HUES6 (cell line): Measurements from ENCODE around the gene BCAP29.

ENCODE experiments used
- H3K27ac ChIP-seq: 2 replicates; pipeline ENCODE4 v1.7.0; 2013; ENCODE audit warnings: low read depth, mild to moderate bottlenecking, low read length, inconsistent platforms
- H3K27me3 ChIP-seq: 2 replicates; pipeline ENCODE4 v1.6.1; 2013; ENCODE audit warnings: low read length; ENCODE audit not compliant: control insufficient read depth, insufficient read depth
- H3K36me3 ChIP-seq: 2 replicates; pipeline ENCODE4 v1.6.1; 2013; ENCODE audit warnings: low read length; ENCODE audit not compliant: control insufficient read depth, insufficient read depth
- H3K4me1 ChIP-seq: 2 replicates; pipeline ENCODE4 v1.6.1; 2013; ENCODE audit warnings: low read length; ENCODE audit not compliant: control insufficient read depth, insufficient read depth
- H3K4me3 ChIP-seq: 2 replicates; pipeline ENCODE4 v1.5.1; 2013; ENCODE audit warnings: low read depth, low read length
- H3K9ac ChIP-seq: one replicate; pipeline ENCODE4 v1.6.1; 2013; ENCODE audit warnings: mild to moderate bottlenecking, low read length
- H3K9me3 ChIP-seq: 2 replicates; pipeline ENCODE4 v1.6.1; 2013; ENCODE audit warnings: low read depth, low read length; ENCODE audit not compliant: control insufficient read depth, insufficient read depth

The BCAP29 gene

DNA sequence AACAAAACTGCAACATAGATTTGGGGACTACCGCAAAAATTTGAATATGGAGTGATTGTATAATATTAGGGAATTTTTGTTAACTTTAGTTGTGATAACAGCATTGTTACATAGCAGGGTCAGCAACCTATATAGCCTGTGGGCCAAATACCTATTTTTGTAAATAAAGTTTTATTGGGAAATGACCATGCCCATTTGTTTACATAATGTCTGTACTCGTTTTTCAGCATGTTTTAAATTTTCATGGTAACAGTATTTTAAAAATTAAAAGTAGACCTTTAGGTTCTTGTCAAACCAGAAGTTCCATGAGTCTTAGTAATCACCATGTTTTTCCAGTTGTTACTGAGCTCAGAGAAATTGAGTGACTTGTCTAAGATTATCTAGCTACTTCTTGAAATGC lies 4.7 kb downstream of the BCAP29 start:
- Histone ChIP-seq H3K27me3 (no peaks in the 10 kb centered on the region), H3K4me1 (no peaks in the 10 kb centered on the region), H3K4me3 (no peak overlapping the region), H3K9me3 (peaks cover 7% of the 10 kb centered on the region; the same call in 1 of the 2 replicates), H3K27ac (no peak overlapping the region), H3K9ac (no peak overlapping the region), H3K36me3 (peaks cover 10% of the 10 kb centered on the region)

DNA sequence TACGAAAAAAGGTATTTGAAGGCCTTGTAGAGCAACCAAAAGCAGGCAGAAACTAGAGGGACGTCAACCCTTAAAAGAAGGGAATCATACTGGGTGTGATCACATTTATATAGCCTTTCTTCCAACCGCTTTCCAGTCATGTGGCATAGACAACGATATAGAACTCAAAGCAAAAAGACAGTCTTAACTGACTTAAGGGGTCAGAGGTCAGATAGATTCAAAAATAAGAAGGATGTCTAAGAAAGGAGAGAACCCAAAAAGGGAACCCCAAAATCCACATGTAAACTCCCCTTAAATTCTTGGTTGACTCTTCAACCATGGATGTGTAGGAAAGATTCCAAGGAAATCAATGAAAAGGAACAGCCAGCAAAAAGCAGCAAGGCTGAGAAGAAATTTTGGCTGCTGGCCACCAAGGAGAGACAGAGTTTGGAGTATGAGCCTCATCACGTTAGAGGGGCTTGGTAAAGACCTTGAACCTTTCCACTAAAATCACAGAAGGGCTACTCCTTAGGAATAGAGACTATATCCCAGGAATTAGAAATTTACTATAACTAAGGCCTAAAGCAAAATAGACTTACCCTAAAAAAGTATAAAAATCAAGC lies 8.6 kb downstream of the BCAP29 start:
- no peaks in the 10 kb centered on the region for H3K27me3 ChIP-seq
- H3K9me3 ChIP-seq = peaks cover 7% of the 10 kb centered on the region; the same call in 1 of the 2 replicates
- H3K36me3 ChIP-seq = peaks cover 10% of the 10 kb centered on the region
- H3K4me1 ChIP-seq = no peaks in the 10 kb centered on the region
- H3K9ac ChIP-seq = no peak overlapping the region
- H3K27ac ChIP-seq = no peak overlapping the region
- no peak overlapping the region for H3K4me3 ChIP-seq

DNA sequence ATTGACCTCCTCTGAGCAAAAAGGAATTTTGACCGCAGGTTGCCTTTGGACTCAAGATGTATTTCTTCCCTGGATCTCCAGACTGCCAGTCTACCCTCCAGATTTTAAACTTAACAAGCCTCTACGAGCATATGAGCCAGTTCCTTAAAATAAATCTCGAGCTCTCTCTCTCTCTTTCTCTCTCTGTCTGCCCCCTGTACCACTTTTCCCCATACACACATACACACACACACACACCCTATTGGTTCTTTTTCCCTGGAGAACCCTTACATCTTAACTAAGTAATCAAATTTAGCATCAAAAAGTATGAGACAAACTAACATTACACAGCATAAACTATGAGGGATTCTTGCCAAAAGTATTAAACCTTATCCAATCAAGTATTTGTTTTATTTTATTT lies 11.4 kb downstream of the BCAP29 start:
- Histone ChIP-seq H3K27me3 (no peaks in the 10 kb centered on the region), H3K27ac (no peak overlapping the region), H3K36me3 (peaks cover 9% of the 10 kb centered on the region), H3K4me1 (no peaks in the 10 kb centered on the region), H3K9ac (no peak overlapping the region), H3K4me3 (no peak overlapping the region), H3K9me3 (peaks cover 7% of the 10 kb centered on the region; the same call in 1 of the 2 replicates)

DNA sequence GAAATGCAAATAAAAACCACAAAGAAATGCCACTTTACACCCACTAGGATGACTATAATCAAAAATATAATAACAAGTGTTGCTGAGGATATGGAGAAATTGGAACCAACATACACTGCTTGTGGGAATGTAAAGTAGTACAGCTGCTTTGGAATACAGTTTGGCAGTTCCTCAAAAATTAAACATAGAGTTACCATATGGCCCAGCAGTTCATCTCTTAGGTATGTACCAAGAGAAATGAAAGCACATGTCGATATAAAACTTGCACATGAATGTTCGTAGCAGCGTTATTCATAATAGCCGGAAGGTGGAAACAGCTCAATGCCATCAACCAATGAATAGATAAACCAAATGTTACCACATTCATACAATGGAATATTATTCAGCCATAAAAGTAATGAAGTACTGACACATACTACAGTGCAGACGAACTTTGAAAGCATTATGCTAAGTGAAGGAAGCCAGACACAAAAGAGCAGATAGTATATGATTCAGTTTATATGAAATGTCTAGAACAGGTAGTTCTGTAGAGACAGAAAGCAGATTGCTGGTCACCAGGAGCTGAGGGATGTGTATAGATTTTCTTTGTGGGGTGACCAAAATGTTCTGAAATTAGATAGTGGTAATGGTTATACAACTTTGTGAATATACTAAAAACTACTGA lies 12.4 kb downstream of the BCAP29 start:
- H3K9ac ChIP-seq = no peak overlapping the region
- H3K27me3 ChIP-seq = no peaks in the 10 kb centered on the region
- no peak overlapping the region for H3K27ac ChIP-seq
- H3K9me3 ChIP-seq = peaks cover 7% of the 10 kb centered on the region; the same call in 1 of the 2 replicates
- H3K36me3 ChIP-seq = peaks cover 5% of the 10 kb centered on the region; the same call in 1 of the 2 replicates
- no peak overlapping the region for H3K4me3 ChIP-seq
- no peaks in the 10 kb centered on the region; the same call in 1 of the 2 replicates for H3K4me1 ChIP-seq

DNA sequence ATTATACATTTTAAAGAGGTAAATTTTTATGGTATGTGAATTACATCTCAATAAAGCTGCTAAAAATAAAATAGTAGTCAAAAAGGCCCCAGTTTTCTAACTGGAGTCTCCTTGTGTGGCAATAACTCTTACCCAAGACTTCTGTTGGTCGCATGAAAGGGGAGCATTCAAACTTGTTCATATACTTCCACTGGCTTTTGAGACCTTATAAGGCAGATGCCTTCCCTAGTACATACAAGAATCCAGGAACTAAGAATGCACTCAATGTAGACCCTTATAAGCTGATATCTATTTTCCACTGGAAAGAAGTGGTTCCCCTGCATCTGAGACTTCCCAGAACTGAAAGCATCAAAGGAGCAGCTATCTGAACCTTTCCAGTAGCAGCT lies 13.0 kb downstream of the BCAP29 start:
- Histone ChIP-seq H3K9me3 (peaks cover 7% of the 10 kb centered on the region; the same call in 1 of the 2 replicates), H3K9ac (no peak overlapping the region), H3K27me3 (no peaks in the 10 kb centered on the region), H3K4me1 (no peaks in the 10 kb centered on the region; the same call in 1 of the 2 replicates), H3K4me3 (no peak overlapping the region), H3K27ac (no peak overlapping the region), H3K36me3 (peaks cover 5% of the 10 kb centered on the region; the same call in 1 of the 2 replicates)

DNA sequence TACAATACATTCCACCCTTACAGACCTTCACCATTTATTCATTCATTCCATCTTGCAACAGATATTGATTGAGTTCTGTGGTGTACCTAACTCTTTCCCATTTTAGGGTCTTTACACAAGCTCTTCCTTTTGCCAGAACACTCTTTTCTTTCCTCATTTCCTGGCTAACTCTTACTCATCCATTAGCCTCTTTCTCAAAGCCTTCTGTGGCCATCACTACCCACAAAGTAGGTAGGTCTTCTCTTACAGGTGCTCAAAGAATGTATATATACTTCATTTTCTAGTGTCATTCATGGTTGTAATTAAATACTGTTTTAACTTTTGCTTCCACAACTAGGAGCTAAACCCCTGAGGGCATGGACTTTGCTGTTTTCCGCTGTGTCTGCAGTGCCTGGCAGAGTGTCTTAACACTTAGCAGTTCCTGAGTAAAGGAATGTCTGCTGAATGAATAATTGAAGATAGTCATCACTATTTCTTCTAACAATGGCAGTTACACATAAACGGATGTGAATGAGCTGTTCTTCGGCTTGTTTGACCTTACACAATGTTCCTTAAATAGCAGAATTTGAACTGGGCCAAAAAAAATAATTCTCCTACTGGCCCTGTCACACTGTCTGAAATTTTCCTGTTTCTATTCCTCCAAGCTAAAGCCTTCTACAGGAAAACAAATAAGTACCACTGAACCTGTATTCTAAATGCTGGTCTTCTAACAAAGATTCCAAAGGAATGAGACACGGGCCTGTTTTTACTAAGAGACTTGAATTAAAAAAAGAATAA lies 15.1 kb downstream of the BCAP29 start:
- Histone ChIP-seq H3K4me3 (no peak overlapping the region), H3K27ac (no peak overlapping the region)

DNA sequence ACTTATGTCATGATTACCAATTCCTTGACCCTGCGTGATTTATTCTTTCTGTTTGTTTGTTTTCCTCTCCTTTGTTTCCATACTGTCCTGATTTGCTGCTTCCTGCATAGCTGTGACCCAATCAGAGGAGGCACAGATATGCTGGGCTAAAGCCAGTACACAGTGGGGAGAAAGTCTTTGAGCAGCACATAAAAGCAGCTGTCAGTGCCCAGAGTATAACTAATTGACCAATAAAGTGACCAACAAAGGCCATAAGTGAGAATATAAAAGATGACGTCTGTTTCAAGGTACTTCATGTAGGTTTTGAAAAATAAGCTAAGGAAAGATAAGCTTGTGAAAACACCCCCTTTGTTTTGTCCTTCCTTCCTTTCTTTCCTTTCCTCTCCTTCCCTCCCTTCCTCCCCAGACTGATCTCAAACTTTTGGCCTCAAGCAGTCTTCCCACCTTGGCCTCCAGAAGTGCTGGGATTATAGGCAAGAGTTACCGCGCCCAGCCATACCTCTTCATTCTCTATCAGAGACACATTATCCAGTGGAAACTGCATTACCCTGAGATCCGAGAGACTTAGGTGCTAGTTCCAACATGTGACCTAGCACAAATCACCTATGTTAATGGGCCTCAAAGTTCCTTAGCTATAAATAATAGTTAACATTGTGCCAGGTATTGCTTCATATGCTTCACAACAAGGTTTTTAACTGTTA lies 17.0 kb downstream of the BCAP29 start:
- H3K27me3 ChIP-seq = no peaks in the 10 kb centered on the region
- H3K4me1 ChIP-seq = no peaks in the 10 kb centered on the region; the same call in 1 of the 2 replicates
- H3K4me3 ChIP-seq = no peak overlapping the region
- H3K9ac ChIP-seq = no peak overlapping the region
- no peaks in the 10 kb centered on the region for H3K9me3 ChIP-seq
- H3K36me3 ChIP-seq = peaks cover 5% of the 10 kb centered on the region; the same call in 1 of the 2 replicates
- no peak overlapping the region for H3K27ac ChIP-seq

More for the DNA sequence above, 15.1 kb downstream of the BCAP29 start:
- Histone ChIP-seq H3K9ac (no peak overlapping the region), H3K4me1 (no peaks in the 10 kb centered on the region; the same call in 1 of the 2 replicates), H3K27me3 (no peaks in the 10 kb centered on the region), H3K9me3 (no peaks in the 10 kb centered on the region), H3K36me3 (peaks cover 5% of the 10 kb centered on the region; the same call in 1 of the 2 replicates)

DNA sequence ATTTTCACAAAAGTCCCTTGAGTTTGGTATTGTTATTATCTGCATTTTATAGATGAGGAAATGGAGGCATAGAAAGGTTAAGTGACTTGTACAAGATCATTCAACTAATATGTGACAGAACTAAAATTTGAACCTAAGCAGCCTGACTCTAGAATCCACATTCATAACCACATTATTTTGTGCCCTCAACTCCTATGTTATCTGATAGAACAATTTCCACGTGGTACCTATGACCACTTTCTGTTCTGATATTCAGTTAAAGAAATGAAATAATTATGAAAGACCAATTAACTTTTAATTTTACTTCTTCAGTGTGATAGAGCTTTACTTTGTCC lies 17.5 kb downstream of the BCAP29 start:
- Histone ChIP-seq H3K9ac (no peak overlapping the region), H3K4me1 (no peaks in the 10 kb centered on the region; the same call in 1 of the 2 replicates), H3K27me3 (no peaks in the 10 kb centered on the region), H3K9me3 (no peaks in the 10 kb centered on the region), H3K27ac (no peak overlapping the region), H3K4me3 (no peak overlapping the region), H3K36me3 (peaks cover 5% of the 10 kb centered on the region; the same call in 1 of the 2 replicates)

DNA sequence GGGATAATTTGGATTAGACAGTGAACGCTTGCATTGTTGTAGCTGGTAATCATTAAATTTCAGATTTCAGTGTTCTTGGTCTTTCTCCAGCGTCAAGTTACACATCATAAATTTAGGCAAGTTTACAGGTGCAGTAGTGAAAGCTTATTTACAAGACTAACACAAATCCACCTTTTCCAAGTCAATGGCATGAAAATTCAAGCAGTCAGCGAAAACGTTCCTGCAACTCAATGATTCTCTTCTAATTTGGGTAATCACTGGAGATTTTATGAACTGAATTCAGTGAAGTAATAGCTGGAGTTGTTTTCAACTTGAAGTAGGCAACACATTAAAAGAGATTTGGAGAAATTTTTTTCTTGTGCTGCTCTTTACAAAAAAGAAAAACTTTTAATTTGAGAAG lies 17.9 kb downstream of the BCAP29 start:
- H3K36me3 ChIP-seq = peaks cover 5% of the 10 kb centered on the region; the same call in 1 of the 2 replicates
- no peak overlapping the region for H3K9ac ChIP-seq
- H3K4me1 ChIP-seq = no peaks in the 10 kb centered on the region; the same call in 1 of the 2 replicates

DNA sequence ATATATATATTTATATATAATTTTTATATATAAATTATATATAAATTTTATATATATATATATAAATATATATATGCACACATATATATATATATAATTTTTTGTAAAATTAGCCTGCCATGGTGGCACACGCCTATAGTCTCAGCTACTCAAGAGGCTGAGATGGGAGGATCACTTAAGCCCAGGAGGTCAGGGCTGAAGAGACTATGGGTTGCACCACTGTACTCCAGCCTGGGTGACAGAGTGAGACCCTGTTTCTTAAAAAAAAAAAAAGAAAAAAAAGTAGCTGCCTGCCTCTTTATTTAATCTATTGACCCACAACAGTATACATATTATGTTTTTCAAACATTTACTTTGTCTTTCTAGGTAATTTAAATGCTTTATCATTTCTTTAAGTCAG lies 19.2 kb downstream of the BCAP29 start:
- Histone ChIP-seq H3K9ac (no peak overlapping the region), H3K9me3 (no peaks in the 10 kb centered on the region), H3K4me1 (no peaks in the 10 kb centered on the region; the same call in 1 of the 2 replicates), H3K36me3 (peaks cover 5% of the 10 kb centered on the region; the same call in 1 of the 2 replicates), H3K27me3 (no peaks in the 10 kb centered on the region), H3K27ac (no peak overlapping the region), H3K4me3 (no peak overlapping the region)

More for the DNA sequence above, 17.9 kb downstream of the BCAP29 start:
- Histone ChIP-seq H3K9me3 (no peaks in the 10 kb centered on the region), H3K27me3 (no peaks in the 10 kb centered on the region), H3K27ac (no peak overlapping the region), H3K4me3 (no peak overlapping the region)
